HepG2 (cell line): ENCODE measurements around the gene GPR162. TPM values are rescaled to one million over a fixed set of nuclear protein-coding genes. Genes with fewer than 3 reads are reported as not detected.

Source experiments
- BCL6 ChIP-seq: IDR thresholded peaks from 2 replicates; pipeline ENCODE4 v1.6.1; 2016; ENCODE audit warnings: missing genetic modification reagents, missing compliant biosample characterization
- GLI4 ChIP-seq: sonication (generic); formaldehyde crosslinking; IDR thresholded peaks from 2 replicates; pipeline ENCODE4 v1.5.1; 2020; ENCODE audit warnings: missing genetic modification reagents, mild to moderate bottlenecking, moderate library complexity, borderline replicate concordance
- GPN1 ChIP-seq: sonication (generic); formaldehyde crosslinking; IDR thresholded peaks from 2 replicates; pipeline ENCODE4 v1.5.1; 2020; ENCODE audit warnings: missing genetic modification reagents, borderline replicate concordance
- GZF1 ChIP-seq: sonication (generic); formaldehyde crosslinking; IDR thresholded peaks from 2 replicates; pipeline ENCODE4 v1.5.1; 2020; ENCODE audit warnings: mild to moderate bottlenecking, missing genetic modification reagents
- HNRNPH1 ChIP-seq: fragments of 200-400 bp; formaldehyde crosslinking; optimal IDR thresholded peaks from 2 replicates; pipeline ENCODE3; 2017; ENCODE audit warnings: mild to moderate bottlenecking, low read depth, low read length
- IRF2 ChIP-seq: IDR thresholded peaks from 2 replicates; pipeline ENCODE4 v1.6.1; 2018; ENCODE audit warnings: missing genetic modification reagents, missing compliant biosample characterization
- KDM5B ChIP-seq: sonication (generic); formaldehyde crosslinking; IDR thresholded peaks from 2 replicates; pipeline ENCODE4 v1.4.0; 2020; ENCODE audit warnings: missing genetic modification reagents, mild to moderate bottlenecking, borderline replicate concordance
- PHF20 ChIP-seq: sonication (generic); formaldehyde crosslinking; IDR thresholded peaks from 2 replicates; pipeline ENCODE4 v1.5.0; 2020; ENCODE audit warnings: mild to moderate bottlenecking, missing genetic modification reagents
- PRPF4 ChIP-seq: fragments of 200-400 bp; formaldehyde crosslinking; IDR thresholded peaks from 2 replicates; pipeline ENCODE4 v1.6.1; 2016; ENCODE audit warnings: low read length, low read depth; ENCODE audit not compliant: poor library complexity, severe bottlenecking
- ZBTB8A ChIP-seq: sonication (generic); formaldehyde crosslinking; IDR thresholded peaks from 2 replicates; pipeline ENCODE4 v1.4.0; 2020; ENCODE audit warnings: mild to moderate bottlenecking, low read depth, missing genetic modification reagents, borderline replicate concordance
- ZKSCAN8 ChIP-seq: IDR thresholded peaks from 2 replicates; pipeline ENCODE4 v1.6.1; 2016; ENCODE audit warnings: borderline replicate concordance, missing genetic modification reagents, missing compliant biosample characterization
- ZNF468 ChIP-seq: sonication (generic); formaldehyde crosslinking; IDR thresholded peaks from 2 replicates; pipeline ENCODE4 v1.8.0; 2022; ENCODE audit warnings: mild to moderate bottlenecking, moderate library complexity, missing genetic modification reagents
- ZNF747 ChIP-seq: sonication (generic); formaldehyde crosslinking; IDR thresholded peaks from 2 replicates; pipeline ENCODE4 v1.8.1; 2023; ENCODE audit warnings: missing genetic modification reagents, mild to moderate bottlenecking, borderline replicate concordance
- ZSCAN25 ChIP-seq: sonication (generic); formaldehyde crosslinking; IDR thresholded peaks from 2 replicates; pipeline ENCODE4 v1.8.0; 2022; ENCODE audit warnings: mild to moderate bottlenecking, missing genetic modification reagents
- polyA plus RNA-seq, 8 experiments: library from polyadenylated mRNA; depleted of rRNA in 3 of 8; stranded (reverse) in 7 of 8; unstranded in 1 of 8; fragments of >200 nt; fragmentation: Illumina TruSeq in 4 of 8; extraction: Trizol in 4 of 8; gene quantifications; 2 replicates each; pipeline versions ENCODE4 v1.2.1 to v1.2.3, GENCODE V29; 2011 to 2016; ENCODE audit warnings: low read depth in 4 of 8, missing spikeins in 1 of 8, mixed read lengths in 1 of 8; ENCODE audit not compliant: insufficient read depth in 1 of 8
- total RNA-seq, 5 experiments: library from RNA; depleted of rRNA; stranded (reverse); fragments of >200 nt; fragmentation: Illumina TruSeq; extraction: Trizol; gene quantifications; 2 replicates each; pipeline ENCODE4 v1.2.3, GENCODE V29; 2016; ENCODE audit warnings: low read depth in 1 of 5
- TF ChIP-seq, protein P1 (sequence below): sonication (generic); formaldehyde crosslinking; IDR thresholded peaks from 2 replicates; pipeline ENCODE4 v1.4.0; 2020; ENCODE audit warnings: mild to moderate bottlenecking, missing genetic modification reagents
- TF ChIP-seq, protein P2 (sequence below): sonication (generic); formaldehyde crosslinking; IDR thresholded peaks from 2 replicates; pipeline ENCODE4 v1.8.0; 2022; ENCODE audit warnings: mild to moderate bottlenecking, missing genetic modification reagents, moderate library complexity
- TF ChIP-seq, protein P3 (sequence below): sonication (generic); formaldehyde crosslinking; IDR thresholded peaks from 2 replicates; pipeline ENCODE4 v1.4.0; 2020; ENCODE audit warnings: missing genetic modification reagents
- TF ChIP-seq, protein P4 (sequence below): IDR thresholded peaks from 2 replicates; pipeline ENCODE4 v1.6.1; 2016; ENCODE audit warnings: low read depth
- TF ChIP-seq, protein P5 (sequence below): sonication (generic); formaldehyde crosslinking; IDR thresholded peaks from 2 replicates; pipeline ENCODE4 v1.8.0; 2022; ENCODE audit warnings: mild to moderate bottlenecking, missing genetic modification reagents; ENCODE audit not compliant: insufficient replicate concordance

Gene GPR162
- total and polyA plus RNA-seq, 2 of the 13 experiments (the other 11 are each of a cell fraction or from before 2014, with no cell fraction given), result 0.08 TPM; not detected in 1

DNA sequence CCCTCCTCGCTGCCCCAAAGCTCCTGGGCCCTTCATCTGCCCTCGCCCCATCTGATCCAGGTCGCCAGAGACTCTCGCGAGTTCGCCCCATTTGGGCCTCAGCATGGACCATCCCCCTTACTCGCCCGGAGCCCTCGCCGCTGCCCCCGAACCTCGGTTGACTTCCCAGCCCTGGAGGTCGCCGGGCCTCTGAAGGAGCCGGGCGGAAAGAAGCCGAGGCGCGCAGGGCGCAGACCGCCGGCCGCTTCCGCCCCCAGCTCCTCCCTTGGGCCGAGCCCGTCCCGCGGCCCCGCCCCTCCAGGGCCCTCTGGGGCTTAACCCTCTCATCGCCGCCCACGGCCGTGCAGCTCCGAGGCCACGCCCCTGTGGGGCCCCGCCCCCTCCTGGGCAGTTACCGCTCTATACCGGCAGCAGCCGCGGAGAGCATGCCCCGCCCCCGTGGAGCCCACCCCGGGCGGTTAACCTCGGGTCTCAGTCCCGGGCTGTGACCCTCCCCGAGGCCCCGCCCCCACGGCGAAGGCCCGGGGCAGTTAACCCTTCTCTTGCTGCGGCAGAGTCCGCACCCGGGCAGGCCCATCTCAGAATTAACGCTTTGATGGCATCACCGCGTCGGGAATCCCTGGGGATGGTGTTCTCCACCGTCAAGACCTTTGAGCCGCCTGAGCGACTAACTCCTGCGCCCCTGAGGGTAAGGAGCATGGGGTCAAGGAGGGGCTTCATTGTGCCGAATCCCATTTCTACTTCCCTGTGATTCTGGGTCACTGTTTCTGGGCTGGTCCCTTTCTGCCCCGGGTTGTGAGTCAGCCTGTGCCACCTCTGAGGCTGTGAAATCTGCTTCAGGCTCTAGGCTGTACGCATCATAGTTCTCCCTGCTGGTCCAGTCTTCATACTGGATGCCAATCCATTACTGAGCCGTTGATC, 51.7 kb downstream of the GPR162 start, which contains the start of gene SPSB2 (continued):
- TF ChIP-seq, protein P1, sequence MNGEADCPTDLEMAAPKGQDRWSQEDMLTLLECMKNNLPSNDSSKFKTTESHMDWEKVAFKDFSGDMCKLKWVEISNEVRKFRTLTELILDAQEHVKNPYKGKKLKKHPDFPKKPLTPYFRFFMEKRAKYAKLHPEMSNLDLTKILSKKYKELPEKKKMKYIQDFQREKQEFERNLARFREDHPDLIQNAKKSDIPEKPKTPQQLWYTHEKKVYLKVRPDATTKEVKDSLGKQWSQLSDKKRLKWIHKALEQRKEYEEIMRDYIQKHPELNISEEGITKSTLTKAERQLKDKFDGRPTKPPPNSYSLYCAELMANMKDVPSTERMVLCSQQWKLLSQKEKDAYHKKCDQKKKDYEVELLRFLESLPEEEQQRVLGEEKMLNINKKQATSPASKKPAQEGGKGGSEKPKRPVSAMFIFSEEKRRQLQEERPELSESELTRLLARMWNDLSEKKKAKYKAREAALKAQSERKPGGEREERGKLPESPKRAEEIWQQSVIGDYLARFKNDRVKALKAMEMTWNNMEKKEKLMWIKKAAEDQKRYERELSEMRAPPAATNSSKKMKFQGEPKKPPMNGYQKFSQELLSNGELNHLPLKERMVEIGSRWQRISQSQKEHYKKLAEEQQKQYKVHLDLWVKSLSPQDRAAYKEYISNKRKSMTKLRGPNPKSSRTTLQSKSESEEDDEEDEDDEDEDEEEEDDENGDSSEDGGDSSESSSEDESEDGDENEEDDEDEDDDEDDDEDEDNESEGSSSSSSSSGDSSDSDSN (CRISPR knock-in tag), result peak; percentile 76; the same call in 1 of the 2 replicates
- TF ChIP-seq, protein P2, sequence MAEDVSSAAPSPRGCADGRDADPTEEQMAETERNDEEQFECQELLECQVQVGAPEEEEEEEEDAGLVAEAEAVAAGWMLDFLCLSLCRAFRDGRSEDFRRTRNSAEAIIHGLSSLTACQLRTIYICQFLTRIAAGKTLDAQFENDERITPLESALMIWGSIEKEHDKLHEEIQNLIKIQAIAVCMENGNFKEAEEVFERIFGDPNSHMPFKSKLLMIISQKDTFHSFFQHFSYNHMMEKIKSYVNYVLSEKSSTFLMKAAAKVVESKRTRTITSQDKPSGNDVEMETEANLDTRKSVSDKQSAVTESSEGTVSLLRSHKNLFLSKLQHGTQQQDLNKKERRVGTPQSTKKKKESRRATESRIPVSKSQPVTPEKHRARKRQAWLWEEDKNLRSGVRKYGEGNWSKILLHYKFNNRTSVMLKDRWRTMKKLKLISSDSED (CRISPR knock-in tag), result no peak
- no peak; the same call in 1 of the 2 replicates for TF ChIP-seq IRF2 (CRISPR knock-in tag)
- TF ChIP-seq GZF1 (CRISPR knock-in tag), result no peak
- no peak for TF ChIP-seq HNRNPH1
- TF ChIP-seq, protein P3, sequence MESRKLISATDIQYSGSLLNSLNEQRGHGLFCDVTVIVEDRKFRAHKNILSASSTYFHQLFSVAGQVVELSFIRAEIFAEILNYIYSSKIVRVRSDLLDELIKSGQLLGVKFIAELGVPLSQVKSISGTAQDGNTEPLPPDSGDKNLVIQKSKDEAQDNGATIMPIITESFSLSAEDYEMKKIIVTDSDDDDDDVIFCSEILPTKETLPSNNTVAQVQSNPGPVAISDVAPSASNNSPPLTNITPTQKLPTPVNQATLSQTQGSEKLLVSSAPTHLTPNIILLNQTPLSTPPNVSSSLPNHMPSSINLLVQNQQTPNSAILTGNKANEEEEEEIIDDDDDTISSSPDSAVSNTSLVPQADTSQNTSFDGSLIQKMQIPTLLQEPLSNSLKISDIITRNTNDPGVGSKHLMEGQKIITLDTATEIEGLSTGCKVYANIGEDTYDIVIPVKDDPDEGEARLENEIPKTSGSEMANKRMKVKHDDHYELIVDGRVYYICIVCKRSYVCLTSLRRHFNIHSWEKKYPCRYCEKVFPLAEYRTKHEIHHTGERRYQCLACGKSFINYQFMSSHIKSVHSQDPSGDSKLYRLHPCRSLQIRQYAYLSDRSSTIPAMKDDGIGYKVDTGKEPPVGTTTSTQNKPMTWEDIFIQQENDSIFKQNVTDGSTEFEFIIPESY, result no peak
- TF ChIP-seq KDM5B (CRISPR knock-in tag), result peak; percentile 52
- no peak for TF ChIP-seq ZBTB8A (CRISPR knock-in tag)
- no peak for TF ChIP-seq PRPF4
- TF ChIP-seq GLI4, result peak; percentile 63; the same call in 1 of the 2 replicates
- TF ChIP-seq ZNF747 (CRISPR knock-in tag), result no peak
- no peak for TF ChIP-seq ZSCAN25
- TF ChIP-seq, protein P4, sequence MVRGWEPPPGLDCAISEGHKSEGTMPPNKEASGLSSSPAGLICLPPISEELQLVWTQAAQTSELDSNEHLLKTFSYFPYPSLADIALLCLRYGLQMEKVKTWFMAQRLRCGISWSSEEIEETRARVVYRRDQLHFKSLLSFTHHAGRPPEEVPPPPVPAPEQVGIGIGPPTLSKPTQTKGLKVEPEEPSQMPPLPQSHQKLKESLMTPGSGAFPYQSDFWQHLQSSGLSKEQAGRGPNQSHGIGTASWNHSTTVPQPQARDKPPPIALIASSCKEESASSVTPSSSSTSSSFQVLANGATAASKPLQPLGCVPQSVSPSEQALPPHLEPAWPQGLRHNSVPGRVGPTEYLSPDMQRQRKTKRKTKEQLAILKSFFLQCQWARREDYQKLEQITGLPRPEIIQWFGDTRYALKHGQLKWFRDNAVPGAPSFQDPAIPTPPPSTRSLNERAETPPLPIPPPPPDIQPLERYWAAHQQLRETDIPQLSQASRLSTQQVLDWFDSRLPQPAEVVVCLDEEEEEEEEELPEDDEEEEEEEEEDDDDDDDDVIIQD (CRISPR knock-in tag), result peak; percentile 64; the same call in 1 of the 2 replicates
- no peak for TF ChIP-seq ZKSCAN8 (CRISPR knock-in tag)
- TF ChIP-seq BCL6 (CRISPR knock-in tag), result 0 out of 2 replicates have a peak, but pooled peaks have one; percentile 40
- 0 out of 2 replicates have a peak, but pooled peaks have one; percentile 37 for TF ChIP-seq PHF20 (CRISPR knock-in tag)
- TF ChIP-seq ZNF468 (CRISPR knock-in tag), result no peak
- no peak for TF ChIP-seq GPN1 (CRISPR knock-in tag)
- TF ChIP-seq, protein P5, sequence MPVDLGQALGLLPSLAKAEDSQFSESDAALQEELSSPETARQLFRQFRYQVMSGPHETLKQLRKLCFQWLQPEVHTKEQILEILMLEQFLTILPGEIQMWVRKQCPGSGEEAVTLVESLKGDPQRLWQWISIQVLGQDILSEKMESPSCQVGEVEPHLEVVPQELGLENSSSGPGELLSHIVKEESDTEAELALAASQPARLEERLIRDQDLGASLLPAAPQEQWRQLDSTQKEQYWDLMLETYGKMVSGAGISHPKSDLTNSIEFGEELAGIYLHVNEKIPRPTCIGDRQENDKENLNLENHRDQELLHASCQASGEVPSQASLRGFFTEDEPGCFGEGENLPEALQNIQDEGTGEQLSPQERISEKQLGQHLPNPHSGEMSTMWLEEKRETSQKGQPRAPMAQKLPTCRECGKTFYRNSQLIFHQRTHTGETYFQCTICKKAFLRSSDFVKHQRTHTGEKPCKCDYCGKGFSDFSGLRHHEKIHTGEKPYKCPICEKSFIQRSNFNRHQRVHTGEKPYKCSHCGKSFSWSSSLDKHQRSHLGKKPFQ (CRISPR knock-in tag), result no peak
